ENCODE results near the gene SORBS1. TPM values are rescaled to one million over a fixed set of nuclear protein-coding genes. Genes with fewer than 3 reads are reported as not detected.

SORBS1 gene
- total and polyA plus RNA-seq, 9 of the 15 experiments (the other 6 are each of a cell fraction or from before 2014, with no cell fraction given): 2.0 to 13.3 (median 6.5) TPM

- no peak for TF ChIP-seq MNT (conservative IDR thresholded peaks at IDR 0.05)
- TF ChIP-seq POLR2A (conservative IDR thresholded peaks at IDR 0.05): no peak
- TF ChIP-seq ADNP (tag; IDR thresholded peaks at IDR 0.05): no peak
- no peak for TF ChIP-seq TAF15 (IDR thresholded peaks at IDR 0.05; ENCODE audit: low read depth, low read length)
- TF ChIP-seq USF1 (CRISPR knock-in tag; IDR thresholded peaks at IDR 0.05): no peak
- TF ChIP-seq CUX1 (CRISPR knock-in tag; IDR thresholded peaks at IDR 0.05): peak; percentile 83
- peak; percentile 51 for TF ChIP-seq TAL1 (IDR thresholded peaks at IDR 0.05)
- peak; percentile 68; the same call in 1 of the 2 replicates for TF ChIP-seq ZNF175 (CRISPR knock-in tag; IDR thresholded peaks at IDR 0.05; ENCODE audit: low read depth)
- no peak for TF ChIP-seq ZNF707 (CRISPR knock-in tag; conservative IDR thresholded peaks at IDR 0.05)
- TF ChIP-seq MXI1 (IDR thresholded peaks at IDR 0.05; ENCODE audit: low read depth, low read length): peak; percentile 61; the same call in 1 of the 2 replicates
- no peak for TF ChIP-seq ZNF133 (CRISPR knock-in tag; IDR thresholded peaks at IDR 0.05)
- no peak for TF ChIP-seq MAFG (tag; conservative IDR thresholded peaks at IDR 0.05)
- TF ChIP-seq HOXB6 (CRISPR knock-in tag; IDR thresholded peaks at IDR 0.05; ENCODE audit: borderline replicate concordance): no peak
- TF ChIP-seq FOXP1 (CRISPR knock-in tag; IDR thresholded peaks at IDR 0.05): no peak
- TF ChIP-seq ZMIZ1 (IDR thresholded peaks at IDR 0.05; ENCODE audit: low read depth in 2 of 2, low read length in 2 of 2): no peak
- TF ChIP-seq SMARCC2 (IDR thresholded peaks at IDR 0.05; ENCODE audit: low read depth): peak; percentile 43; the same call in 1 of the 2 replicates
- no peak for TF ChIP-seq FOXK1 (CRISPR knock-in tag; IDR thresholded peaks at IDR 0.05; ENCODE audit: borderline replicate concordance)
- TF ChIP-seq COPS2 (conservative IDR thresholded peaks at IDR 0.05): no peak
- TF ChIP-seq SMAD2 (IDR thresholded peaks at IDR 0.05; ENCODE audit: low read depth, low read length): no peak
Observed at GRCh38 chr10:95266674-95267095, 294.5 kb downstream of the SORBS1 start (continued).
